Stimulated activated CD8-positive, alpha-beta memory T cell treated with anti-CD3 and anti-CD28 coated beads, Interleukin-7, amount 100 ng/mL, for 4 hours (primary cell): ENCODE results near the gene NUP188.

ENCODE experiments used
- DNase-seq, 2 donors: peaks; one replicate each; pipeline ENCODE4 v3.0.0-alpha.2; 2020; ENCODE audit warnings: low read depth in 2 of 2

Gene NUP188

GRCh38 chr9:129007766-129008468 lies 60.4 kb downstream of the NUP188 start:
- DNase-seq, result no peak

DNA sequence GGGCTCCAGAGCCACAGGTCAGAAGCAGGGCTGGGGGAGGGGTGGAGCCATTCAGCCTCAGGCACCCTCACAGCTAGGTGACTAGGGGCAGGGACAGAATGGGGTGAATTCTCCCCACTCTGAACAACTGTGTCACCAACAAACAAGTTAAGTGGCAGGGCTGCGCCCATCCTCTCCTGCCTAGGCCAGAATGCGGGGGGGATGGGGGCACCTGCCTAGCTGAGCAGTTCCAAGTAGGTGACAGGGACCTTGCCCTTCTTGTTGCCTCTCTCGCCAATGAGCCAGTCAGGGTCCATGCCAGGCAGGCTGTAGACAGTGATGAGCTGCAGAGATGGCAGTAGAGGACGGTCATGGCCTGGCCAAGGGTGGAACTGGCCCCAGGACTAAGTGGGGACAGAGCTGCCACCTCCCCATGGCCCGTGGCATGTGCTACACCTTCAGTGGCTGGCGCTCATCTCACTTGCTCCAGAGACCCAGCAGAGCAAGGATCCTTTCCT lies 61.0 kb downstream of the NUP188 start:
- no peak for DNase-seq

DNA sequence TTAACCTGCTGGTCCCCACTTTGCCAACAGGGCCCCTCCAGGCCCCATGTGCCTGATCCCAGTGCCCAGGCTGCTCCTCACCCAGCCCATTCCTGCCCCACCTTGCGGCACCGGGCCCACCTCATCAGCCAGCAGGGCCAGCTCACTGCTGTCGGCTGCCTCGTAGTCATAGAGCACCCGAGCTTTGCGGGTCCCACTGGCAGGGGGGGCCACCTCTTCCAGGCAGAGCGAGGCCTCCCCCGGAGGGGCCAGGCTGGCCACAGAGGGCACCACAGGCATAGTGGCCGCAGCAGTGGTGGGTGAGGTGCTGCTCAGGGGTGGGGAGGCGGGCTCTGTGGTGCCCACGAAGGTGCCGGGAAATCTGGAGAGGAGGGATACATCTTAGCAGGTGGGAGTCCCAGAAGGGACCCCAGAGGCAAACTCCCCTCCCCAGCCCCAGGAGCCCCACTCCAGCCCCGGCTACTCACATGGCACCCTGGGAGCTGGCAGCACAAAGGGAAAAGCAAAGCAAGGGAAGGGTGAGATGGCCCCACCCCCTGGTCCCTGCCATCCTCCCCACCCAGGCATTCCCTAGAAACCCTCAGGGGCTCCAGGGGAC lies 61.6 kb downstream of the NUP188 start:
- no peak for DNase-seq

DNA sequence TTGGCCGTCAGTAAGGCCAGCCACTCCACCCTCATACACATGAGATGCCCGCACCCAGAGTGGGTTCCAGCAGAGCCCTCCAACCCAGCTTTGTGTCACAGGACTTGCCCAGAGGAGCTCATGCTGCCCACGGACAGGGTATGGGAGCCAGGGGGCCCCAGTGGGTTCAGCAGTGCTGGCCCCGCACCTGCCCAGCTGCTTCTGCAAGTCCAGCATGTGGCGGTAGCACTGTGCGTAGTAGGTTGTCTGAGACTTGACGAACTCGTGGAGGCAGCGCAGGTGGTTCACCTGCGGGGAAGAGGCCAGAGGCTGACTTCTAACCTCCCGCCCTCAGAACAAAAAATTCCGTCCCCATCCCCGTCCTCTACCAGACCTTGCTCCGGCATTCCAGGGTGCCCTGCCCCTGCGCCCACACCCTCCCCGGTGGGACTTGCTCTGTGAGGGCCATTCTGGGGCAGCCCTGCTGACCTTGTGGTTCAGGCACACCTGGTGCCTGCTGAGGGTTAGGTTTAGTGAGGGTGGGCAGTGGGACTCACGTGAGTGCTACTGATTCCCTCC lies 62.2 kb downstream of the NUP188 start:
- no peak for DNase-seq

DNA sequence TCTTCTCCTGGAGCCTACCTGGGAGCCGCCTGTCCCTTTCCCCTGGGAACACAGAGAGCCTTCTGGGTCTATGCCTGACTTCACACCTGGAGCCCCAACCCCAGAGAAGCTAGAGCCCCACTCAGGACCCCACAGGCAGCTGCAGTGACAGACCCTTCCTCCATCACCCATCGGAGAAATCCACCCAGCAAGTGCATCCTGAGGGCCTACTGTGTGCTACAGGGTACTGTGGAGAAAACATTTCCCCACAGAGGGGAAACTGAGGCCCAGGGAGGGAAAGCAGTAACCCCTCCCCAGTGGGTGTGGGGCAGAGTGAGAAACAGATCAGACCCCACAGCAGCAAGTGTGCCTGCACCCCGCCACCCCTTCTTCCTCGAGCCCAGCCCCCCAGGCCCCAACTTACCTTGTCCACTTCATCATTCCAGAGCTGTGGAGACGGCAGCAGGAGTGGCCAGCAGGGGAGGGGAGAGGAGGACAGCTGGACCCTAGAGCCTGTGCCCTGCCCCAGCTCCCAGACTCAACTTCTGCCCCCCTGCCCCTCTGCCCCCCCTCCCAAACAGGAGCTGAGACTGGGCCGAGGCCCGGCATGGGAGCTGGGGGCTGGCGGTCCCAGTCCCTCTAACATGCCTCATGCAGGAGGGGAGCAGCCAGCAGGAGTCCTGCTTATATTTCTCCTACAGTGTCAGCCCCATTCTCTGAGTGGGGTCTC lies 62.9 kb downstream of the NUP188 start:
- no peak for DNase-seq

GRCh38 chr9:129011170-129011569 lies 63.7 kb downstream of the NUP188 start:
- DNase-seq, result no peak

DNA sequence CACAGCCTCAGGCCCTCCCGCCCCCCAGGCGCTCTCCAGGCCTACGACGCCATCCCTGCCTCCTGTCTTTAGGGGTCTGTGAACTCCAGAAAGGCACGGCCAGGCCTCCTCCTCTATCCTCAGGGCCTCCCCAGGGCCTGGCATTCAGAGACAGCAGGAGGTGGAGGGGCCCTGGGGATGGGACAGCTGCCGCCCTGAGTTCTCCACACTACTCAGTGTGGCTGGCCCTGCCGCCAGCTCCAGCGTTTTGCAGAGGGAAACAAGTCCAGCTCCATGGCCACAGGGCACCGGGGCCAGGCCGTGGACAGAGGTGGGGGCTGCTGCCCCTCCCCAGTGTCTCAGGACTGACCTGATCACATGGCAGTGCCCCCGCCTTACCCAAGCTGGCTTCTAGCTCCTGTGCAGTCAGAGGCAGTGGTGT lies 64.3 kb downstream of the NUP188 start:
- DNase-seq, result no peak

- no peak for DNase-seq
Observed at GRCh38 chr9:129012343-129012742, 64.8 kb downstream of the NUP188 start.

GRCh38 chr9:129012893-129013448 lies 65.5 kb downstream of the NUP188 start:
- no peak for DNase-seq

- DNase-seq, result no peak
Observed at GRCh38 chr9:129013674-129014073, 66.2 kb downstream of the NUP188 start.

- DNase-seq, result no peak
Observed at GRCh38 chr9:129014124-129014523, 66.6 kb downstream of the NUP188 start.

GRCh38 chr9:129014608-129015007 lies 67.1 kb downstream of the NUP188 start:
- DNase-seq, result no peak

GRCh38 chr9:129021091-129021490 lies 73.6 kb downstream of the NUP188 start:
- DNase-seq, result no peak

DNA sequence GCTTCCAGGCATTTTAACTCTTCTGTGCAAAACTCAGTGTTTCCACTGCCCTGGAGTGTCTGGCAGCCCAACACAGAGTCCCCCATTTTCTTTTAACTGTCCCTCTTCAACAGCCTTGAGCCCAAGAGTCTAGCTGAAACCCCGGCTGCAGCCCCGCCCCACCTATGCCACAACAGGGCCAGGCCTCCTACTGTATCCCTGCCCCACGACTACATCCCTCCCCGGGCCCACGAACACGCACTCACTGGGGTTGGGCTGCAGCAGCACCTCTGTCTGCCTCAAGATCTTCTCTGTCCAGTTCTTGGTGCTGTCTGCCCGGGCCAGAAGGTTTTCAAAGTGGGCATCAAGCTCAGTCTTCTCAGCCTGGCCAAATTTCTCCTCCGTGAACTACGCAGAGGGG lies 74.5 kb downstream of the NUP188 start:
- DNase-seq, result no peak

GRCh38 chr9:129023036-129023907 lies 75.8 kb downstream of the NUP188 start:
- no peak for DNase-seq

GRCh38 chr9:129023908-129024233 lies 76.4 kb downstream of the NUP188 start:
- DNase-seq, result no peak

DNA sequence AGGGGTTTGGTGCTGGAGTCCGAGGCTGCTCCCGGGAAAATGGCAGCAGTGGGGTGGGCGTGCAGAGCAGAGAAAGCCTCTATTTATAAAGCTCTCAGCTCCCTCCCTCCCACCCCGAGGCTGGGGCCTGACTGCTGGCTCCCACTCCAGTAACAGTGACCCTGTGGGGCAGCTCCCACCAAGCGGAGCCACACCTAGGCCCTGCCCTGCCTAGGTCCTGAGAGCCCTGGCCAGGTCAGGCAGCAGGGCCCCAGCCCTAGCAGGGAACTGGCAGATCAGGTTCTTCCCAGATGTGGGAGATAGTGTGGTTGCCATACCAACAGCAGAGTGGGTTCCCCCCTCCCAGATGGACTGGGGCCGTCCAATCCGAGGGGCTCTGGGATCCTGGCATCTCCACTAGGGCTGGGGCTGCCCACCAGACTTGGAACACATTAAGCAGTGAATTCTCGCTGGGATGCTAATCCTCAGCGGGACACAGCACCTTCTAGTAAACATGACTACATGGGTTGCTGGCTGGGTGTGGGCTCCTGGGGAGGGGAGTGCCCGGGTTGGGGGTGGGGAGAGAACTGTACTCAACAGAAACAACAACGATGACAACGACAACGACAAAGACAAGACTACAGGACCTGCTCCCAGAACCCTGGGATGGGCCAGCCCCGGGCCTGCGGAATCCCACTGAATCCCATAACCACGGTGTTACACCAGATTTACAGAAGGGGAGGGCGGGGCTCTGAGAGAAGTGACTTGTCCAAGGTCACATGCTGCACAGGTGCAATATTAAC lies 79.1 kb downstream of the NUP188 start:
- DNase-seq, result no peak

GRCh38 chr9:129027224-129027684 lies 79.8 kb downstream of the NUP188 start:
- no peak for DNase-seq

GRCh38 chr9:129027685-129028191 lies 80.2 kb downstream of the NUP188 start:
- peak in 1 of 2 donors; percentile 9 for DNase-seq
